ENCODE results near the gene KIAA0040. TPM values are rescaled to one million over a fixed set of nuclear protein-coding genes. Genes with fewer than 3 reads are reported as not detected.

KIAA0040 gene
- total RNA-seq, 1 experiment from 2014 or later: 15.0 TPM

DNA sequence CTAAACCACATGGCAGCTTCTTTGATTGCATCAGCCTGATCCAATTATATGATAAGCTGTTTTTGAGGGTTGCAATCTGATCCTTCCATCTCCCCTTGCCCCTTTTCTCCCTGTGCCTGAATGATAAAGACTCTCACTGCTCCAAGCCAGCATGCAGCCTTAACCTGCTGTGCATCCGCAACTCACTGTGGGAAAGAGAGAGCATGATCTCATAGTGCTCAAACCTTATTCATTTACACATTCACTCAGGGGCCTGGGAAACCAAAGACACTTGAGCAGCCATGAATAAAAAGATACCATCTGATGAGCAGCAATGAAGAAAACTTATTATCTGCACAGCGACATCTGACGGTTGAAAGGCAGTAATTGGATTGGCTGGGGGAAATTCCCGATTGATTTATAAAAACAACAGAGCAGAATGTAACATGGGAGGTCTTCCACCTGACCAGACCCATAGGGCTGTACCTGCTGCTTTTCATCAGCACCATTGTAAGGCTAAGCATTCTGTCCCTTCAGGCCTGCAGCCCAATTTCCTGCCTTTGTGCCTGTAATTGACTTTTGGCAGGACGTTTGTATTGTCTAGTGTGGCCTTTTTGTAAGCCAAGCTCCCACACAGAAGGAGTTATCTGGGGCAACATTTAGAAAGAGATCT is 62.5 kb downstream of the KIAA0040 start:
- H3K36me3 Mint-ChIP-seq: peaks cover 3% of the 10 kb centered on the region; the same call in 1 of the 2 replicates
- peaks cover 52% of the 10 kb centered on the region for H3K4me1 Mint-ChIP-seq
- H3K27me3 Mint-ChIP-seq (ENCODE audit: low read depth): no peaks in the 10 kb centered on the region
- peak overlapping the region; percentile 95 for H3K27ac Mint-ChIP-seq
- peak overlapping the region; percentile 13 for H3K4me3 Mint-ChIP-seq
- DNase-seq (ENCODE audit: low spot score) (peak; percentile 36), ATAC-seq (peak; percentile 85)
- peaks cover 3% of the 10 kb centered on the region; the same call in 1 of the 2 replicates for H3K9me3 Mint-ChIP-seq
- TF ChIP-seq GTF2I (CRISPR knock-in tag; conservative IDR thresholded peaks at IDR 0.05): no peak
- TF ChIP-seq, protein P1, sequence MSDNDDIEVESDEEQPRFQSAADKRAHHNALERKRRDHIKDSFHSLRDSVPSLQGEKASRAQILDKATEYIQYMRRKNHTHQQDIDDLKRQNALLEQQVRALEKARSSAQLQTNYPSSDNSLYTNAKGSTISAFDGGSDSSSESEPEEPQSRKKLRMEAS (CRISPR knock-in tag; IDR thresholded peaks at IDR 0.05): peak; percentile 66
- TF ChIP-seq, protein P2, sequence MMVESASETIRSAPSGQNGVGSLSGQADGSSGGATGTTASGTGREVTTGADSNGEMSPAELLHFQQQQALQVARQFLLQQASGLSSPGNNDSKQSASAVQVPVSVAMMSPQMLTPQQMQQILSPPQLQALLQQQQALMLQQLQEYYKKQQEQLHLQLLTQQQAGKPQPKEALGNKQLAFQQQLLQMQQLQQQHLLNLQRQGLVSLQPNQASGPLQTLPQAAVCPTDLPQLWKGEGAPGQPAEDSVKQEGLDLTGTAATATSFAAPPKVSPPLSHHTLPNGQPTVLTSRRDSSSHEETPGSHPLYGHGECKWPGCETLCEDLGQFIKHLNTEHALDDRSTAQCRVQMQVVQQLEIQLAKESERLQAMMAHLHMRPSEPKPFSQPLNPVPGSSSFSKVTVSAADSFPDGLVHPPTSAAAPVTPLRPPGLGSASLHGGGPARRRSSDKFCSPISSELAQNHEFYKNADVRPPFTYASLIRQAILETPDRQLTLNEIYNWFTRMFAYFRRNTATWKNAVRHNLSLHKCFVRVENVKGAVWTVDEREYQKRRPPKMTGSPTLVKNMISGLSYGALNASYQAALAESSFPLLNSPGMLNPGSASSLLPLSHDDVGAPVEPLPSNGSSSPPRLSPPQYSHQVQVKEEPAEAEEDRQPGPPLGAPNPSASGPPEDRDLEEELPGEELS (CRISPR knock-in tag; IDR thresholded peaks at IDR 0.05): peak; percentile 23; the same call in 1 of the 2 replicates
- peak; percentile 84; the same call in 1 of the 2 replicates for TF ChIP-seq ZNF423 (CRISPR knock-in tag; IDR thresholded peaks at IDR 0.05)
- no peak for TF ChIP-seq TEAD4 (CRISPR knock-in tag; IDR thresholded peaks at IDR 0.05)
- TF ChIP-seq, protein P3, sequence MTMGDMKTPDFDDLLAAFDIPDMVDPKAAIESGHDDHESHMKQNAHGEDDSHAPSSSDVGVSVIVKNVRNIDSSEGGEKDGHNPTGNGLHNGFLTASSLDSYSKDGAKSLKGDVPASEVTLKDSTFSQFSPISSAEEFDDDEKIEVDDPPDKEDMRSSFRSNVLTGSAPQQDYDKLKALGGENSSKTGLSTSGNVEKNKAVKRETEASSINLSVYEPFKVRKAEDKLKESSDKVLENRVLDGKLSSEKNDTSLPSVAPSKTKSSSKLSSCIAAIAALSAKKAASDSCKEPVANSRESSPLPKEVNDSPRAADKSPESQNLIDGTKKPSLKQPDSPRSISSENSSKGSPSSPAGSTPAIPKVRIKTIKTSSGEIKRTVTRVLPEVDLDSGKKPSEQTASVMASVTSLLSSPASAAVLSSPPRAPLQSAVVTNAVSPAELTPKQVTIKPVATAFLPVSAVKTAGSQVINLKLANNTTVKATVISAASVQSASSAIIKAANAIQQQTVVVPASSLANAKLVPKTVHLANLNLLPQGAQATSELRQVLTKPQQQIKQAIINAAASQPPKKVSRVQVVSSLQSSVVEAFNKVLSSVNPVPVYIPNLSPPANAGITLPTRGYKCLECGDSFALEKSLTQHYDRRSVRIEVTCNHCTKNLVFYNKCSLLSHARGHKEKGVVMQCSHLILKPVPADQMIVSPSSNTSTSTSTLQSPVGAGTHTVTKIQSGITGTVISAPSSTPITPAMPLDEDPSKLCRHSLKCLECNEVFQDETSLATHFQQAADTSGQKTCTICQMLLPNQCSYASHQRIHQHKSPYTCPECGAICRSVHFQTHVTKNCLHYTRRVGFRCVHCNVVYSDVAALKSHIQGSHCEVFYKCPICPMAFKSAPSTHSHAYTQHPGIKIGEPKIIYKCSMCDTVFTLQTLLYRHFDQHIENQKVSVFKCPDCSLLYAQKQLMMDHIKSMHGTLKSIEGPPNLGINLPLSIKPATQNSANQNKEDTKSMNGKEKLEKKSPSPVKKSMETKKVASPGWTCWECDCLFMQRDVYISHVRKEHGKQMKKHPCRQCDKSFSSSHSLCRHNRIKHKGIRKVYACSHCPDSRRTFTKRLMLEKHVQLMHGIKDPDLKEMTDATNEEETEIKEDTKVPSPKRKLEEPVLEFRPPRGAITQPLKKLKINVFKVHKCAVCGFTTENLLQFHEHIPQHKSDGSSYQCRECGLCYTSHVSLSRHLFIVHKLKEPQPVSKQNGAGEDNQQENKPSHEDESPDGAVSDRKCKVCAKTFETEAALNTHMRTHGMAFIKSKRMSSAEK (CRISPR knock-in tag; IDR thresholded peaks at IDR 0.05; ENCODE audit: borderline replicate concordance): no peak
- TF ChIP-seq ZNF263 (CRISPR knock-in tag; IDR thresholded peaks at IDR 0.05; ENCODE audit: low read depth): no peak
- TF ChIP-seq, protein P4, sequence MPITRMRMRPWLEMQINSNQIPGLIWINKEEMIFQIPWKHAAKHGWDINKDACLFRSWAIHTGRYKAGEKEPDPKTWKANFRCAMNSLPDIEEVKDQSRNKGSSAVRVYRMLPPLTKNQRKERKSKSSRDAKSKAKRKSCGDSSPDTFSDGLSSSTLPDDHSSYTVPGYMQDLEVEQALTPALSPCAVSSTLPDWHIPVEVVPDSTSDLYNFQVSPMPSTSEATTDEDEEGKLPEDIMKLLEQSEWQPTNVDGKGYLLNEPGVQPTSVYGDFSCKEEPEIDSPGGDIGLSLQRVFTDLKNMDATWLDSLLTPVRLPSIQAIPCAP (CRISPR knock-in tag; IDR thresholded peaks at IDR 0.05): no peak
- no peak for TF ChIP-seq NR2C2 (CRISPR knock-in tag; IDR thresholded peaks at IDR 0.05)
- TF ChIP-seq TEAD1 (CRISPR knock-in tag; IDR thresholded peaks at IDR 0.05): peak; percentile 26
- TF ChIP-seq, protein P5, sequence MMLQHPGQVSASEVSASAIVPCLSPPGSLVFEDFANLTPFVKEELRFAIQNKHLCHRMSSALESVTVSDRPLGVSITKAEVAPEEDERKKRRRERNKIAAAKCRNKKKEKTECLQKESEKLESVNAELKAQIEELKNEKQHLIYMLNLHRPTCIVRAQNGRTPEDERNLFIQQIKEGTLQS (CRISPR knock-in tag; conservative IDR thresholded peaks at IDR 0.05): peak; percentile 74
- TF ChIP-seq SP1 (CRISPR knock-in tag; conservative IDR thresholded peaks at IDR 0.05): peak; percentile 29; the same call in 1 of the 2 replicates
- no peak for TF ChIP-seq ZNF121 (CRISPR knock-in tag; IDR thresholded peaks at IDR 0.05)
- TF ChIP-seq ETV6 (CRISPR knock-in tag; IDR thresholded peaks at IDR 0.05): peak; percentile 29; the same call in 1 of the 2 replicates
- TF ChIP-seq SMAD4 (CRISPR knock-in tag; IDR thresholded peaks at IDR 0.05): no peak
- TF ChIP-seq, protein P6, sequence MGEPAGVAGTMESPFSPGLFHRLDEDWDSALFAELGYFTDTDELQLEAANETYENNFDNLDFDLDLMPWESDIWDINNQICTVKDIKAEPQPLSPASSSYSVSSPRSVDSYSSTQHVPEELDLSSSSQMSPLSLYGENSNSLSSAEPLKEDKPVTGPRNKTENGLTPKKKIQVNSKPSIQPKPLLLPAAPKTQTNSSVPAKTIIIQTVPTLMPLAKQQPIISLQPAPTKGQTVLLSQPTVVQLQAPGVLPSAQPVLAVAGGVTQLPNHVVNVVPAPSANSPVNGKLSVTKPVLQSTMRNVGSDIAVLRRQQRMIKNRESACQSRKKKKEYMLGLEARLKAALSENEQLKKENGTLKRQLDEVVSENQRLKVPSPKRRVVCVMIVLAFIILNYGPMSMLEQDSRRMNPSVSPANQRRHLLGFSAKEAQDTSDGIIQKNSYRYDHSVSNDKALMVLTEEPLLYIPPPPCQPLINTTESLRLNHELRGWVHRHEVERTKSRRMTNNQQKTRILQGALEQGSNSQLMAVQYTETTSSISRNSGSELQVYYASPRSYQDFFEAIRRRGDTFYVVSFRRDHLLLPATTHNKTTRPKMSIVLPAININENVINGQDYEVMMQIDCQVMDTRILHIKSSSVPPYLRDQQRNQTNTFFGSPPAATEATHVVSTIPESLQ (CRISPR knock-in tag; IDR thresholded peaks at IDR 0.05): no peak
- TF ChIP-seq, protein P7, sequence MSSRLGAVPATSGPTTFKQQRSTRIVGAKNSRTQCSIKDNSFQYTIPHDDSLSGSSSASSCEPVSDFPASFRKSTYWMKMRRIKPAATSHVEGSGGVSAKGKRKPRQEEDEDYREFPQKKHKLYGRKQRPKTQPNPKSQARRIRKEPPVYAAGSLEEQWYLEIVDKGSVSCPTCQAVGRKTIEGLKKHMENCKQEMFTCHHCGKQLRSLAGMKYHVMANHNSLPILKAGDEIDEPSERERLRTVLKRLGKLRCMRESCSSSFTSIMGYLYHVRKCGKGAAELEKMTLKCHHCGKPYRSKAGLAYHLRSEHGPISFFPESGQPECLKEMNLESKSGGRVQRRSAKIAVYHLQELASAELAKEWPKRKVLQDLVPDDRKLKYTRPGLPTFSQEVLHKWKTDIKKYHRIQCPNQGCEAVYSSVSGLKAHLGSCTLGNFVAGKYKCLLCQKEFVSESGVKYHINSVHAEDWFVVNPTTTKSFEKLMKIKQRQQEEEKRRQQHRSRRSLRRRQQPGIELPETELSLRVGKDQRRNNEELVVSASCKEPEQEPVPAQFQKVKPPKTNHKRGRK (CRISPR knock-in tag; IDR thresholded peaks at IDR 0.05; ENCODE audit: borderline replicate concordance): no peak
- 0 out of 2 replicates have a peak, but pooled peaks have one; percentile 24 for TF ChIP-seq ZBTB21 (CRISPR knock-in tag; IDR thresholded peaks at IDR 0.05; ENCODE audit: borderline replicate concordance)
- CTCF ChIA-PET: interaction anchor here (0.7 to 8.0 kb wide), 5 partner anchors 14 to 100 kb away, joined by 3 to 110 read pairs (median 7); no protein-coding TSS in a partner anchor
- POLR2A ChIA-PET: interaction anchor here (0.5 to 1.0 kb wide), 2 partner anchors 16 to 100 kb away, joined by 4 to 5 read pairs; no protein-coding TSS in a partner anchor

All from WTC11 (cell line).